ACC112 (cell line): ENCODE results near the gene EEF2K.

ENCODE experiments used
- H2AFZ ChIP-seq: fragments of 200-600 bp; sonication (generic); one replicate; pipeline ENCODE4 v1.6.0; 2017; ENCODE audit warnings: antibody characterized with exemption, low read length; ENCODE audit not compliant: unreplicated experiment
- H3K27ac ChIP-seq: fragments of 200-600 bp; sonication (generic); 2 replicates; pipeline ENCODE4 v1.5.1; 2014; ENCODE audit warnings: low read depth, mild to moderate bottlenecking, antibody characterized with exemption, low read length, moderate library complexity
- H3K27me3 ChIP-seq: fragments of 200-600 bp; sonication (generic); 2 replicates; pipeline ENCODE4 v1.6.1; 2014; ENCODE audit warnings: mild to moderate bottlenecking, antibody characterized with exemption, low read length, moderate library complexity, mixed read lengths; ENCODE audit not compliant: insufficient read depth
- H3K36me3 ChIP-seq: fragments of 200-600 bp; sonication (generic); 2 replicates; pipeline ENCODE4 v1.6.1; 2016; ENCODE audit warnings: mild to moderate bottlenecking, antibody characterized with exemption, low read length, moderate library complexity, mixed read lengths; ENCODE audit not compliant: insufficient read depth
- H3K4me1 ChIP-seq: fragments of 200-600 bp; sonication (generic); one replicate; pipeline ENCODE4 v1.6.1; 2016; ENCODE audit warnings: low read length, mixed read lengths; ENCODE audit not compliant: insufficient read depth, unreplicated experiment, control insufficient read depth
- H3K4me3 ChIP-seq: fragments of 200-600 bp; sonication (generic); 2 replicates; pipeline ENCODE4 v1.5.1; 2014; ENCODE audit warnings: mild to moderate bottlenecking, low read depth, low read length
- H3K79me2 ChIP-seq: fragments of 200-600 bp; sonication (generic); one replicate; pipeline ENCODE4 v1.6.0; 2016; ENCODE audit warnings: low read length; ENCODE audit not compliant: control insufficient read depth, unreplicated experiment, insufficient read depth

EEF2K gene

DNA sequence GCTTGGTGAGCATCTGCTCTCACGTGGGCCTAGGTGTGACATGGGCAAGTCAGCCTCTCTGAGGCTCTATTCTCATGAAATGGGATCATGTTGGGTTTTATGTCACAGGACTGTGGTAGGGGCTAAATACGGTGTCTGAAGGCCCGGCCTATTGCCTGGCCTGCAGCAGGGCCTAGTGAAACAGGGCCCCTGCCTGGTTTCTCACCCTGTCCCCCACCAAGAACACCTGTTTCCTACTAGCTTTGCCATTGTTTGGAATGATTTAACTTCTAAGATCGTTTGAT is 120.2 kb downstream of the EEF2K start:
- Histone ChIP-seq H2AFZ (no peak overlapping the region), H3K79me2 (no peaks in the 10 kb centered on the region), H3K27me3 (no peaks in the 10 kb centered on the region), H3K27ac (no peak overlapping the region), H3K36me3 (peaks cover 6% of the 10 kb centered on the region; the same call in 1 of the 2 replicates), H3K4me1 (no peaks in the 10 kb centered on the region), H3K4me3 (no peak overlapping the region)

DNA sequence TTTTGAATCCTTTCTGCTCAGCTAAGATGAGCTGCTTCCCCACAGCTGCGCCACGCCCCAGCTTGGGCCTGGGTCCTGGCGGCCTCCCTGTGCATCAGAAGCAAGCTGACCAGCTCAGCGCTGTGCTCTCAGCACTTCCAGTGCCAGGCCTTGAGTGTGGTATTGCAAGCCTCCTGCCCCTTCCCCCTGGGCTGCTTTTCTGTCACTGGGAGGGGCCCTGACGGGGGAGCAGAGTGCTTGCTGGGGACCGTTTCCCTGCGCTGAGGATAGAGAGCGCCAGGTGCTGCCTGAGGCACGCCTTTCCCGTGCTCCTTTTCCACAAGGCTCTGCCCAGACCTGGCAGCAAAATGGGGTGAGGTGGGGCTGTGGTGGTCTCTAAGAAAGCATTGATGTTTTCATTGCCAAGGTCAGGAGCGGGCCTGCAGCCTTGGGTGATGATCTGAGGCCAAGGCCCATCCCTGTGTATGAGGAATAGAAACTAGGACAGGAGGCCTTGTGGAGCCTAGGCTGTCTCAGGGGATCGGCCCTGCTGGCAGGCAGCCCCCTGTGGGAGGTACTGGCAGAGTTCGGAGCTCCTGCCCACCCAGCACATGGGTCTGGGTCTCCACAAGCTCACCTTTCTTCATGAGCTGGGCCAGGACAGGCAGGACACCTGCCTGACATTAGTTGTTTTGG is 120.8 kb downstream of the EEF2K start:
- H3K27me3 ChIP-seq, result no peaks in the 10 kb centered on the region
- no peaks in the 10 kb centered on the region for H3K4me1 ChIP-seq
- H2AFZ ChIP-seq, result no peak overlapping the region
- H3K36me3 ChIP-seq, result peaks cover 12% of the 10 kb centered on the region; the same call in 1 of the 2 replicates
- H3K79me2 ChIP-seq, result no peaks in the 10 kb centered on the region
- no peak overlapping the region for H3K27ac ChIP-seq
- no peak overlapping the region for H3K4me3 ChIP-seq

DNA sequence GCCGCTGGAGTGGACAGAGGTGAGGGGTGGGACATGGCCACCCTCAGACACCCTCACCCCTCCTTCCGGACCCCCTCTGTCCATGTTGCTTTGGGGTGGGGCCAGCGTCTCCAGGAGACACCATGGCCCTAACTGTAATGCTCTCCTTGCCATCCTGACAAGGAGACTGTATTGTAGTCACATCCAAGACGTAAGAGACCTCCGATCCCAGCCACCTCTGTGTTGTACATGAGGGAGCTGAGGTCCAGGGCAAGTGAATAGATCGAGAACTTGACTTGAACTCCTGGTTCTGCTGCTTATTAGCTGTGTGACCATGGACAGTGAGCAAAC is 121.3 kb downstream of the EEF2K start:
- Histone ChIP-seq H3K36me3 (peaks cover 15% of the 10 kb centered on the region; the same call in 1 of the 2 replicates), H3K4me1 (no peaks in the 10 kb centered on the region), H3K4me3 (no peak overlapping the region), H3K27ac (no peak overlapping the region), H2AFZ (no peak overlapping the region), H3K79me2 (no peaks in the 10 kb centered on the region), H3K27me3 (no peaks in the 10 kb centered on the region)

DNA sequence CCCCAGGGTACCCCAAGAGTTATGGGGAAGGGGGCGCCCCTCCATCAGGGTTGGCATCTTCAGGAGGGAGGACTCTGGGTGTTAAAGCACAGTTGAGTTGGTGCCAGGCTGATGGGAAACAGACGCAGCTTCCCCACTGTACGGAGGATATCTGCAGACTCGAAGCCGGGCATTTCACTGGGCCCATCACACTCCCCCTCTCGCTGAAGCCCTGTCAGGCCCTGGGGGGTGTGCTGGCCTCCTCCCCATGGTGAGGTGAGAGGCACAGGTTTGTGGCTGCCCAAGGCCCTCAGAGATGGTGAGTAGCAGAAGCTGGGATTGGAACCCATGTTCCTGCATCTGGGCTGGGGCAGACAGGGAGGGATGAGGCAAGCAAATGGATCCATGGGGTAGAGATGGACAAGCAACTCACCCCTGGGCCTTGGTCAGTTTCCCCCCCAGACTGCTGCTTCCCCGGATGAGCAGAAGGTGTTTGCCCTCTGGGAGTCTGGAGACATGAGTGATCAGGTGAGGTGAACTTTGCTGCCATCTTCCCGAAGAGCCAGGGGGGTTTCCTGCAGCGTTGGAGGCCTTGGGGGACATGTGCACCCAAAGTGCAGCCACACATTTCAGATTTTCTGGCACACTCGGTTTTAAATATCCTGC is 122.1 kb downstream of the EEF2K start:
- H3K79me2 ChIP-seq, result no peaks in the 10 kb centered on the region
- no peak overlapping the region for H3K27ac ChIP-seq

DNA sequence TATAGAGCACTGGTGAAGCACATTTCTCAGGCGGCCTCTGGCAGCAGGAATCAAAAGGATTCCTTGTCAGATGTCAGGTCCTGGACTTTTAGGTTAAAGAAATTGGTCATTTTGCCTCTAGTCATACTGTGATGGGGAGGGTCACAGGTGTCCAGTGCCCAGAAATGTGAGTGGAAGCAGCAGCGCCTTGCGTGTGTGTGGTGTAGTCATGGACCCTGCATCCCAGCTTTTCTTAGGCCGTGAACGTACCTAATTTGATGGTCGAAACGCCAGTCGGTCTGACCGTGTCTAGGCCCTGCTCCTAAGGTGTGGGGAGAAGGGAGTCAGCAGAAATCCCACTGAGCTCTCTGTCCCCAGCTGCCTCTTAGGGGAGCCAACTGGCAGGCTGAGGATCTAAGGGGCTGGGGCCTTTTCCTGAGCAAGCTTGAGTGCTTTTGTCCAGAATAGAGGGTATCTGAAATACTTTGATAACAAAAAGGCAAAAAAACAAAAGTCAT is 123.2 kb downstream of the EEF2K start:
- Histone ChIP-seq H3K4me3 (no peak overlapping the region), H3K27ac (no peak overlapping the region), H3K79me2 (no peaks in the 10 kb centered on the region), H3K36me3 (peaks cover 23% of the 10 kb centered on the region; the same call in 1 of the 2 replicates), H3K4me1 (no peaks in the 10 kb centered on the region), H3K27me3 (no peaks in the 10 kb centered on the region), H2AFZ (no peak overlapping the region)

More for the DNA sequence above, 122.1 kb downstream of the EEF2K start:
- H3K36me3 ChIP-seq, result peaks cover 15% of the 10 kb centered on the region; the same call in 1 of the 2 replicates
- no peaks in the 10 kb centered on the region for H3K4me1 ChIP-seq
- H2AFZ ChIP-seq, result no peak overlapping the region
- no peak overlapping the region for H3K4me3 ChIP-seq
- H3K27me3 ChIP-seq, result no peaks in the 10 kb centered on the region

DNA sequence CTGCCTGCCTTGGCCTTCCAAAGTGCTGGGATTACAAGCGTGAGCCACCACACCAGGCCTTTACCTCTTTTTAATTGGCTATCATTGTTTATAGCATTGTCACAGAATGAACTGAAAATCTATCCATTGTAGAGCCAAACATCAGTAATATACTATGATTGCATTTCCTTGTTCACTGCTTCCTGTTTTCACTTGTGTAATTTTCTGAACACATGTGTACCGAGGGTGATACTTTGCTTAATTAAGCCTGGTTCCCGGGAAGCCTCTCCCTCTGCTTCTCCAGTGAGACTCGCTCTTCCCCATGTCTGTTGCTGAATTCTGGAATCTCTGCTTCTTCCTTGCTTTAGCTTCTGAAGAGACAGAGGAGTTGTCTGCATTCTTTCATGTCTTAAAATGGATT is 124.2 kb downstream of the EEF2K start:
- peaks cover 34% of the 10 kb centered on the region for H3K36me3 ChIP-seq
- no peak overlapping the region for H2AFZ ChIP-seq
- no peaks in the 10 kb centered on the region for H3K27me3 ChIP-seq
- H3K4me3 ChIP-seq, result no peak overlapping the region
- H3K79me2 ChIP-seq, result no peaks in the 10 kb centered on the region
- H3K4me1 ChIP-seq, result no peaks in the 10 kb centered on the region
- H3K27ac ChIP-seq, result no peak overlapping the region

DNA sequence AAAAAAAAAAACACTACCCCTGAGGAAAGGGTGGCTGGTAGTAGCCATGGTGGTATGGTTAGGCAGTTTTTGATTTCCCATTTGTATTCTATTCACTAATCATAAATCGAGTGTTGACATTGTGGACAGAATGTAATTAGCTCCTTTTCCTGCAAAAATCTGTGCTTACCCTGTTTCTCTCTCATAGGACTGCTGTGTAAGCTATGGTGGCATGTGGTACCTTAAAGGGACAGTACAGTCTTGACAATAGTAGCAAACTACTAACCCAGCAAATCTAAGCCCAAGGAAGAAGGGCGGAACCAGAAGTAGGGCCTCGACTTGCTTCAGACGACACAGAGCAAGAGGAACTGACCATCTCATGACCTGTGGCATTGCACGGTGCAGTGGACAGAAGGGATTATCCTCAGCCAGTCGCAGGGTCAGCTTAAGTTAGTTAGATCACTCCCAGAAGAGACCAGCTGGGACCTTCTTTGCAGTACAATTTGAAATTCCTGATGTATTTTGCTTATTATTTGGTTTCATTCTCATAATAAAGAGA is 127.4 kb downstream of the EEF2K start:
- Histone ChIP-seq H3K27ac (no peak overlapping the region), H3K36me3 (peaks cover 59% of the 10 kb centered on the region), H3K4me1 (no peaks in the 10 kb centered on the region), H2AFZ (no peak overlapping the region), H3K27me3 (no peaks in the 10 kb centered on the region), H3K79me2 (no peaks in the 10 kb centered on the region), H3K4me3 (no peak overlapping the region)

DNA sequence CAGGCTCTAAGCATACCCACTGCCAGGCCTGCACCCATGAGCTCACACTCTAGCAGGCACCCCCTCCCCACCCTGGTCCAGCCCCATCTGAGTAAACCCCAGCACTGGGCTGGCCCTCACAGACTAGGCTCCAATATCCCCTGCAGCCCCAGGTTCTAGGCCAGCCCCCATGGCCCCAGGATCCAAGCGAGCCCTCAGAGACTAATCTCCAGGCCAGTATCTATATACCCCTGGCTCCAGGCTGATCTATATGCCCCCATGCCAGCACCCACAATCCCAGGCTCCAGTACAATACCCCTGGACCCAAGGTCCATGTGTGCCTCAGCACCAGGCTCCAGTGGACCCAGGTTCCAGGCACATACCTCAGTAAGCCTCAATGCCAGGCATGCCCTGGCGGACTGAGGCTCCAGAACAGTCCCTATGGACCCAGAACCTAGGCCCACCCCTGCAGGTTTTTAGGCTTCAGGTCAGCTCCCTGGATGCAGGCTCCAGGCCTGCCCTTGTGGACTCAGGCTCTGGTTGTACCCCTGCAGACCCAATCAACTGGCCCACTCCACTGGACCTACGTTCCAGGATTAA is 129.7 kb downstream of the EEF2K start:
- H3K4me3 ChIP-seq, result no peak overlapping the region
- peaks cover 65% of the 10 kb centered on the region for H3K36me3 ChIP-seq
- no peak overlapping the region for H2AFZ ChIP-seq
- H3K27ac ChIP-seq, result no peak overlapping the region
- no peaks in the 10 kb centered on the region for H3K4me1 ChIP-seq
- no peaks in the 10 kb centered on the region for H3K27me3 ChIP-seq
- no peaks in the 10 kb centered on the region for H3K79me2 ChIP-seq

DNA sequence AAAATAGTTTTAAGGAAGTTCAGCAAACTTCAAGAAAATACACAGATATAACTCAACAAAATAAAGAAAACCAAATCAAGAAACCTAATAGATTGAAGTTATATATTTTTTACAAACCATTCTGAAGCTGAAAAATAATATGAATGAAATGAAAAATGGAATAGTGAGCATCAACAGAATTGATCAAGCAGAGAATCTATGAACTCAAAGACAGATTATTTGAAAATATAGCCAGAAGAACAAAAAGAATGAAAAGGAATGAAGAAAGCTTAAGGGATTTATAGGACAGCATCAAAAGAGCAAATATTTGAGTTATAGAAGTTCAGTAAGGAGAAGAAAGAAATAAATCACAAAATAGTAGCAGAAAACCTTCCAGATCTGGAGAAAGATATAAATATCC is 130.5 kb downstream of the EEF2K start:
- H3K36me3 ChIP-seq, result peaks cover 65% of the 10 kb centered on the region
- no peaks in the 10 kb centered on the region for H3K4me1 ChIP-seq
- no peak overlapping the region for H2AFZ ChIP-seq
- H3K27ac ChIP-seq, result no peak overlapping the region
- H3K79me2 ChIP-seq, result no peaks in the 10 kb centered on the region
- no peak overlapping the region for H3K4me3 ChIP-seq
- no peaks in the 10 kb centered on the region for H3K27me3 ChIP-seq

DNA sequence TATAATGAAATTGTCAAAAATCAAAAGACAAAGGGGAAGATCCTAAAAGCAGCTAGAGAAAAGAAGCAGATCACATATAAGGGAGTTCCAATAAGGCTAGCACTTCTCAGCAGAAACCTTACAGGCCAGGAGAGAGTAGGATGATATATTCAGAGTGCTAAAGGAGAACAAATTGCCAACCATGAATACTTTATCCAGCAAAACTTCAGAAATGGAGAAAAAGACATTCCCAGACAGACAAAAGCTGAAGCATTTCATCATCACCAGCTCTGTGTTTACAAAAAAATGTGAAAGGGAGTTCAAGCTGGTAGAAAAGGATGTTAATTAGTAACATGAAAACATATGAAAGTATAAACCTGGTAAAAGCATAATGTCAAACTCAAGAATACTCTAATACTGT is 131.0 kb downstream of the EEF2K start:
- Histone ChIP-seq H3K27ac (no peak overlapping the region), H3K27me3 (no peaks in the 10 kb centered on the region), H3K36me3 (peaks cover 60% of the 10 kb centered on the region), H3K4me1 (no peaks in the 10 kb centered on the region), H3K4me3 (no peak overlapping the region), H2AFZ (no peak overlapping the region), H3K79me2 (no peaks in the 10 kb centered on the region)
